IPS DF 6.9 (cell line): Measurements from ENCODE around the gene MEFV.
"Not testable (repeated sequence)": the region's sequence is repeated elsewhere in the genome, so short reads cannot be mapped to it uniquely, and the experiment has no call there.

ENCODE experiments used
- DNase-seq: peaks from one replicate; pipeline ENCODE4 v3.0.0-alpha.2; 2013; ENCODE audit warnings: low read depth, low spot score
- H3K27ac ChIP-seq: one replicate; pipeline ENCODE4 v1.5.1; 2013; ENCODE audit warnings: low read length, control low read depth
- H3K27me3 ChIP-seq: 2 replicates; pipeline ENCODE4 v1.6.1; 2013; ENCODE audit warnings: mild to moderate bottlenecking, low read length; ENCODE audit not compliant: control insufficient read depth, insufficient read depth
- H3K36me3 ChIP-seq: 2 replicates; pipeline ENCODE4 v1.6.1; 2013; ENCODE audit warnings: low read length; ENCODE audit not compliant: control insufficient read depth, insufficient read depth
- H3K4me1 ChIP-seq: 2 replicates; pipeline ENCODE4 v1.6.1; 2013; ENCODE audit warnings: low read length; ENCODE audit not compliant: control insufficient read depth, insufficient read depth
- H3K4me3 ChIP-seq: 2 replicates; pipeline ENCODE4 v1.5.1; 2013; ENCODE audit warnings: mild to moderate bottlenecking, low read length
- H3K9me3 ChIP-seq: 2 replicates; pipeline ENCODE4 v1.6.1; 2013; ENCODE audit warnings: low read length, inconsistent platforms; ENCODE audit not compliant: control insufficient read depth, insufficient read depth
- WGBS: extraction: QIAGEN DNeasy Blood & Tissue Kit; methylation state at CpG from one replicate; pipeline ENCODE4 v1.1.7; 2013; ENCODE audit warnings: mixed read lengths, missing lambda C conversion rate; ENCODE audit not compliant: insufficient read length, insufficient coverage; 5-methylcytosine and 5-hydroxymethylcytosine counted together

MEFV gene

DNA sequence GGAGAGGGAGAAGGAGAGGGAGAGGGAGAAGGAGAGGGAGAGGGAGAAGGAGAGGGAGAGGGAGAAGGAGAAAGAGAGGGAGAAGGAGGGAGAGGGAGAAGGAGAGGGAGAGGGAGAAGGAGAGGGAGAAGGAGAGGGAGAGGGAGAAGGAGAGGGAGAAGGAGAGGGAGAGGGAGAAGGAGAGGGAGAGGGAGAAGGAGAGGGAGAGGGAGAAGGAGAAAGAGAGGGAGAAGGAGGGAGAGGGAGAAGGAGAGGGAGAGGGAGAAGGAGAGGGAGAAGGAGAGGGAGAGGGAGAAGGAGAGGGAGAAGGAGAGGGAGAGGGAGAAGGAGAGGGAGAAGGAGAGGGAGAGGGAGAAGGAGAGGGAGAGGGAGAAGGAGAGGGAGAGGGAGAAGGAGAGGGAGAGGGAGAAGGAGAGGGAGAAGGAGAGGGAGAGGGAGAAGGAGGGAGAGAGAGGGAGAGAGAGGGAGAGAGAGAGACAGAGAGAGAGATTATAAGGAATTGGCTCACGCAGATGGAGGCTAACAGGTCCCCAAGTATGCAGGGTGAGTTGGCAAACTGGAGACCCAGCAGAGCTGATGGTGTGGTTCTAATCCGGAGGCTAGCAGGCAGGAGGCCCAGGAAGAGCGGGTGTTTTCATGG, 58.6 kb downstream of the MEFV start:
- H3K36me3 ChIP-seq, H3K4me1 ChIP-seq, DNase-seq, H3K27me3 ChIP-seq, H3K9me3 ChIP-seq, H3K27ac ChIP-seq, H3K4me3 ChIP-seq: not testable (repeated sequence)
- no CpG with 5 or more reads among the region's 3 CpGs for WGBS

GRCh38 chr16:3195975-3196374, 60.5 kb downstream of the MEFV start:
- H3K27me3 ChIP-seq, result no peaks in the 10 kb centered on the region; the same call in 1 of the 2 replicates
- no peaks in the 10 kb centered on the region for H3K9me3 ChIP-seq
- H3K4me1 ChIP-seq, result no peaks in the 10 kb centered on the region; the same call in 1 of the 2 replicates
- H3K36me3 ChIP-seq, result no peaks in the 10 kb centered on the region
- no peak overlapping the region for H3K4me3 ChIP-seq
- DNase-seq, result no peak
- WGBS, result 100% methylated on average over 2 of the region's 10 CpGs
- no peak overlapping the region for H3K27ac ChIP-seq

DNA sequence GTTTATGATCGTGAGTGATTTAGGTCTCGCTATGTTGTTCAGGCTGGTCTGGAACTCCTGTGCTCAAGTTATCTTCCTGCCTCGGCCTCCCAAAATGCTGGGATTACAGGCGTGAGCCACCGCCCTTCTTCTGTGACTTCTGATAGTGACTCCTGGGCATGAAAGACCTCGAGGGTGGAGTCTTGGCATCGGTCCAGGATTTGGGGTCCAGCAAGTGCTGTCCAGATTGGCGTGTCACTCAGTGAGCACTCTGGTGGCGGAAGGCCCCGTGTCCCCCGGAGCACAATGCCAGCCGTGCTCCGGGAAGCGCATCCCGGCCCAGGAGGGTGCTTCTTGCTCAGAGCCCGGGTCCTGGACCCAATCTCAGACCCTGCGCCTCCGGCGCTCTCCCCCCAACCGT, 61.6 kb downstream of the MEFV start:
- no CpG with 5 or more reads among the region's 20 CpGs for WGBS
- H3K9me3 ChIP-seq, result no peaks in the 10 kb centered on the region
- peaks cover 2% of the 10 kb centered on the region; the same call in 1 of the 2 replicates for H3K4me1 ChIP-seq

DNA sequence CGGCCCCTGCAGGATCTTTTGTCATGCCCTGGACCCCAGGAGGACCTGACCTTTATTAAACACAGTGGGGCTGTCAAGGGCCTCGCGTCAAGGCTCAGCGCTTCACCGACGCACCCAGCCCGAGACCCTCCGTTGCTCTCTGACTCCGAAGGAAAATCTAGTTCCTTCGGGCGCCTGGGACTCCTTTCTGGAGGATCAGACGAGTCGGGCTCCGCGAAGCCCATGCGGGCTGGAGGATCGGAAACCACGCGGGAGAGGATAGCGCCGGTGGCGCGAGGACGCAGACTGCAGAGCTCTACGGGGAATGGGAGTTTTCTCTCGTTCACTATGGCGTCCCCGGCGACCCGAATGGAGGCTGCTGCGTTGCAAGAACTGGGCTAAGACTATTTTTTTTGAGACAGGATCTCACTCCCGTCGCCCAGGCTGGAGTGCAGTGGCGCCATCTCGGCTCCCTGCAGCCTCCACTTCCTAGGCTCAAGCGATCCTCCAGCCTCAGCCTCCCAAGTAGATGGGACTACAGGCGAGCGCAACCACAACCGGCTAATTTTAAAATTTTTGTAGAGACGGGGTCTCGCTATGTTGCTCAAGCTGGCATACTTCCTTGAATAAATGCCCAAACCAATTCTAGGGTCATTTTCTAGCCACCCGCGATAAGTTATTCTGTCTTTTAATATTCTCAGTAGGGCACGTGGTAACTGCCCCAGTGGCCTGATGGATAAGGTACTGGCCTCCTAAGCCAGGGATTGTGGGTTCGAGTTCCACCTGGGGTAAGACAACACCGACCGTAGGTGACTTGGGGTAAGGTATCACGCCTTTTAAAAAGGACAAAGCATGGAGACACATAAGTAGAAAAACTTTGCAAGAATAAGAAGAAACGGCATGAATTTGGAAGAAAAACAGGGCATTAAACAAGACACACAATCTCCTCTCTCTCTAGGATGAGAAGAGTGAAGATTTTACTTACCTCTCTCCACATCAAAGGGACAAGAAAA, 62.9 kb downstream of the MEFV start:
- no peaks in the 10 kb centered on the region for H3K36me3 ChIP-seq
- H3K4me1 ChIP-seq, result peaks cover 2% of the 10 kb centered on the region; the same call in 1 of the 2 replicates
- DNase-seq, result no peak
- H3K27ac ChIP-seq, result no peak overlapping the region
- H3K4me3 ChIP-seq, result no peak overlapping the region
- H3K9me3 ChIP-seq, result no peaks in the 10 kb centered on the region
- WGBS, result no CpG with 5 or more reads among the region's 49 CpGs
- H3K27me3 ChIP-seq, result peaks cover 7% of the 10 kb centered on the region

More for the DNA sequence above, 61.6 kb downstream of the MEFV start:
- peaks cover 7% of the 10 kb centered on the region for H3K27me3 ChIP-seq
- no peak for DNase-seq
- no peak overlapping the region for H3K27ac ChIP-seq
- H3K36me3 ChIP-seq, result no peaks in the 10 kb centered on the region
- no peak overlapping the region for H3K4me3 ChIP-seq

DNA sequence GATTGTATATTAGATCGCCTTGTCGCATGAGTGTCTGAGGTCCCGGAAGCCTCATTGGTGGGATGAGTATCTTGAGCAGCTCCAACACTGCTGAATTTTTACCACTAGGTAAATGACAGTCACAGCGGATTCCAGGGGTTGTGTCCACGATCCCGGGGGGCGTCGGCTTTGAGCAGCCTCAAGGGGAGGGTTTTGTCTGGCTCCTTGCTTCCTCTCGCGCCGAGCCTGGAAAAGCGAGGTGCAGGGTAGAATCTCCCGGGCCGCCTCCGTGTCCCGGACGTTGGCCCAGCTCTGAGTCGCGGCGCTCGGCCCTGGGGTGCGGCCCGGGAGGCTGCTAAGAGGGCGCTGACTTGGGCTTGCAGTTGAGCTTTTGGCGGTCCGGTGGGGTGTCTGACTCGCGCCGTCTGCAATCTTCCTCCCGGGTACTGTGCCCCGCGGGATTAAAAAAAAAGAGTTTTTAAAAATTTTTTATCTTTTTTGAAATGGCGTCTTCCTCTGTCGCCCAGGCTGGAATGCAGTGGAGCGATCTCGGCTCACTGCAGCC, 63.9 kb downstream of the MEFV start:
- WGBS, result no CpG with 5 or more reads among the region's 36 CpGs
- Histone ChIP-seq H3K27ac (no peak overlapping the region), H3K4me3 (no peak overlapping the region), H3K9me3 (no peaks in the 10 kb centered on the region), H3K36me3 (no peaks in the 10 kb centered on the region), H3K27me3 (peaks cover 7% of the 10 kb centered on the region), H3K4me1 (peaks cover 2% of the 10 kb centered on the region; the same call in 1 of the 2 replicates)
- no peak for DNase-seq
